NCI-H460 (cell line): ENCODE data around the gene DENND6B. TPM values are rescaled to one million over a fixed set of nuclear protein-coding genes. Genes with fewer than 3 reads are reported as not detected.
"Not testable (repeated sequence)": the region's sequence is repeated elsewhere in the genome, so short reads cannot be mapped to it uniquely, and the experiment has no call there.

ENCODE experiments used
- DNase-seq: peaks from one replicate; pipeline ENCODE4 v3.0.0-alpha.2; 2016; ENCODE audit warnings: low read depth; ENCODE audit errors: extremely low read depth
- polyA plus RNA-seq: library from polyadenylated mRNA; depleted of rRNA; stranded (reverse); fragments of >200 nt; gene quantifications from 2 replicates; pipeline ENCODE4 v1.2.3, GENCODE V29; 2014; cell fraction: nucleus; rRNA removed
- total RNA-seq: library from RNA; depleted of rRNA; stranded (reverse); fragments of >200 nt; shearing (Covaris generic); gene quantifications from 2 replicates; pipeline ENCODE4 v1.2.3, GENCODE V29; 2014; rRNA removed

The DENND6B gene
- 0.81 and 1.5 TPM in 2 replicates for total RNA-seq
- polyA plus RNA-seq = 4.9 and 5.9 TPM in 2 replicates

- peak; percentile 59 for DNase-seq
Measured at GRCh38 chr22:50326956-50327710, at the start of gene DENND6B. Gene DENND6B (minus strand): TSS chr22:50327012. CDS start chr22:50326988, 24 bp downstream.

GRCh38 chr22:50376085-50376651 is 49.4 kb upstream of the DENND6B start:
- no peak for DNase-seq

- no peak for DNase-seq
Measured at GRCh38 chr22:50371101-50371648, 44.4 kb upstream of the DENND6B start.

- no peak for DNase-seq
Measured at GRCh38 chr22:50367778-50368500, 41.1 kb upstream of the DENND6B start.

- not testable (repeated sequence) for DNase-seq
Measured at GRCh38 chr22:50363803-50364194, 37.0 kb upstream of the DENND6B start.

GRCh38 chr22:50363166-50363802 is 36.5 kb upstream of the DENND6B start:
- DNase-seq = no peak

- no peak for DNase-seq
Measured at GRCh38 chr22:50361688-50362087, 34.9 kb upstream of the DENND6B start.

GRCh38 chr22:50361222-50361621 is 34.4 kb upstream of the DENND6B start:
- DNase-seq = no peak

- DNase-seq = no peak
Measured at GRCh38 chr22:50360578-50360977, 33.8 kb upstream of the DENND6B start.

- no peak for DNase-seq
Measured at GRCh38 chr22:50357756-50358155, 30.9 kb upstream of the DENND6B start.

- no peak for DNase-seq
Measured at GRCh38 chr22:50357222-50357621, 30.4 kb upstream of the DENND6B start.

GRCh38 chr22:50356186-50356585 is 29.4 kb upstream of the DENND6B start:
- DNase-seq = no peak

- DNase-seq = no peak
Measured at GRCh38 chr22:50348058-50348457, 21.2 kb upstream of the DENND6B start.

GRCh38 chr22:50347157-50347556 is 20.3 kb upstream of the DENND6B start:
- DNase-seq = no peak

- DNase-seq = no peak
Measured at GRCh38 chr22:50346470-50346869, 19.7 kb upstream of the DENND6B start.

GRCh38 chr22:50343541-50343935 is 16.7 kb upstream of the DENND6B start:
- DNase-seq = no peak

GRCh38 chr22:50342651-50343540 is 16.1 kb upstream of the DENND6B start, which contains the start of gene PPP6R2:
Gene PPP6R2 (plus strand): TSS chr22:50343327. CDS start chr22:50393909, 50,582 bp downstream.
- peak; percentile 53 for DNase-seq

- peak; percentile 84 for DNase-seq
Measured at GRCh38 chr22:50341977-50342650, 15.3 kb upstream of the DENND6B start.
